Thymus (tissue), 11 donors: Measurements from ENCODE around the gene RNF17. TPM values are rescaled to one million over a fixed set of nuclear protein-coding genes. Genes with fewer than 3 reads are reported as not detected.
"Not testable (repeated sequence)": the region's sequence is repeated elsewhere in the genome, so short reads cannot be mapped to it uniquely, and the experiment has no call there.

Experiments used
- DNase-seq, 9 donors: peaks; one replicate each; pipeline ENCODE4 v3.0.0-alpha.2; 2013; ENCODE audit warnings: low spot score in 9 of 9, low read depth in 6 of 9, missing footprints in 1 of 9
- H3K27ac ChIP-seq, 2 donors: one replicate each; pipeline ENCODE4 v1.5.1; 2013; ENCODE audit warnings: control low read depth in 1 of 2, low read depth in 1 of 2, low read length in 1 of 2, mild to moderate bottlenecking in 1 of 2, moderate library complexity in 1 of 2
- H3K27me3 ChIP-seq, 2 donors: one replicate each; pipeline ENCODE4 v1.5.1; 2013; ENCODE audit warnings: low read length in 1 of 2; ENCODE audit not compliant: control insufficient read depth in 2 of 2, insufficient read depth in 1 of 2
- H3K36me3 ChIP-seq, 2 donors: one replicate each; pipeline ENCODE4 v1.5.1; 2013; ENCODE audit warnings: low read length in 1 of 2, mild to moderate bottlenecking in 1 of 2, moderate library complexity in 1 of 2; ENCODE audit not compliant: control insufficient read depth in 2 of 2, insufficient read depth in 2 of 2
- H3K4me1 ChIP-seq, 2 donors: one replicate each; pipeline ENCODE4 v1.5.1; 2013; ENCODE audit warnings: low read length in 2 of 2; ENCODE audit not compliant: control insufficient read depth in 2 of 2, insufficient read depth in 2 of 2
- H3K4me3 ChIP-seq, 2 donors: one replicate each; pipeline ENCODE4 v1.5.1; 2013; ENCODE audit warnings: low read length in 2 of 2, control low read depth in 1 of 2, mild to moderate bottlenecking in 1 of 2
- H3K9me3 ChIP-seq, 2 donors: one replicate each; pipeline ENCODE4 v1.5.1; 2013; ENCODE audit warnings: low read length in 1 of 2, mild to moderate bottlenecking in 1 of 2; ENCODE audit not compliant: control insufficient read depth in 2 of 2, insufficient read depth in 1 of 2
- WGBS: extraction: QIAGEN DNeasy Blood & Tissue Kit; methylation state at CpG from one replicate; pipeline ENCODE4 v1.1.7; 2013; 5-methylcytosine and 5-hydroxymethylcytosine counted together
- polyA plus RNA-seq: library from polyadenylated mRNA; stranded (reverse); fragments of 200-250 nt; gene quantifications from one replicate; pipeline ENCODE4 v1.2.3, GENCODE V29; 2013
- total RNA-seq: library from RNA; stranded (reverse); fragments of 120-200 nt; gene quantifications from one replicate; pipeline ENCODE4 v1.2.4, GENCODE V29; 2013
- donor health status: healthy.

Gene RNF17
- total and polyA plus RNA-seq, 2 donors: 0.05 to 0.34 TPM

DNA sequence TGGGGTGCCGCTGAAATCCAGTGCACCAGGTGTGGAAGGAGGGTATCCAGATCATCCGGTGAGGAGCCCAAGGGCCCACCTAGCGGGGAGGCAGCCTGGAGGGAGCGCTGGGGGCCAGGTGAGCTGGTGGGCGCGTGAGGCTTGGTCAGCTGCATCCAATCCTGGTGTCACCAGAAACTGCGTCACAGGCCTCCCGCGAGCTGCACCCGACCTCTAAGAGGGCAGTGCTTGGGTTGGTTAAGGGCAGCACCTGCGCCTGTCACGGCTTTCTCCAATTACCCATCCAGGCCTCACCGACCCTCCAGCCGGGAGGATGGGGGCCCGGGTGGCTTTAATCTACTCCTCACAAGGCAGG is 284 bp downstream of the RNF17 start:
- no peaks in the 10 kb centered on the region for H3K36me3 ChIP-seq
- H3K4me3 ChIP-seq: no peak overlapping the region
- DNase-seq: no peak
- no peaks in the 10 kb centered on the region for H3K4me1 ChIP-seq
- no peaks in the 10 kb centered on the region for H3K27me3 ChIP-seq
- peaks cover 1 to 3% of the 10 kb centered on the region in 2 donors for H3K9me3 ChIP-seq
- H3K27ac ChIP-seq: no peak overlapping the region
- 98% methylated on average over 15 of the region's 15 CpGs for WGBS

DNA sequence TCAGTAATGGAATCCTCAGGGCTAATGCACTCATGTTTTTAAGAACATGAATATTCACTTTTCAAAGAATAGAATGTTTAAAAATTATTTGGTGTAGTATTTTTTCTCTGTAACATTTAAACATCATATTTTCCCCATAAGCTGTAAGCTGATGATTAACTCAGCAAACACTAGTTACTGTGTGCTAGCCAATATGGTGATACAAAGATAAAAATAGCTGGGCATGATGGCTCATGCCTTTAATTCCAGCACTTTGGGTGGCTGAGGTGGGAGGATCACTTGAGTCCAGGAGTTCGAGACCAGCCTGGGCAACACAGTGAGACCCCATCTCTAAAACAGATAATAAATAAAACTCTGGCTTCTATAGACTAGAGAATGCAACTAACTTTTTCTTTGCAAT is 13.2 kb downstream of the RNF17 start:
- 94% methylated on average over 1 of the region's 1 CpG for WGBS
- no peak for DNase-seq
- Histone ChIP-seq H3K27ac (no peak overlapping the region), H3K4me1 (no peaks in the 10 kb centered on the region), H3K27me3 (no peaks in the 10 kb centered on the region), H3K9me3 (no peaks in the 10 kb centered on the region), H3K4me3 (no peak overlapping the region), H3K36me3 (no peaks in the 10 kb centered on the region)

- Histone ChIP-seq H3K27me3 (no peaks in the 10 kb centered on the region), H3K27ac (no peak overlapping the region), H3K4me3 (no peak overlapping the region), H3K36me3 (no peaks in the 10 kb centered on the region), H3K4me1 (no peaks in the 10 kb centered on the region), H3K9me3 (no peaks in the 10 kb centered on the region)
- DNase-seq: no peak
- 66% methylated on average over 1 of the region's 1 CpG for WGBS
Observed at GRCh38 chr13:24784319-24784718, 20.4 kb downstream of the RNF17 start.

- Histone ChIP-seq H3K9me3 (no peaks in the 10 kb centered on the region), H3K27ac (no peak overlapping the region), H3K4me1 (no peaks in the 10 kb centered on the region), H3K27me3 (peaks cover 0 to 2% of the 10 kb centered on the region in 2 donors), H3K36me3 (no peaks in the 10 kb centered on the region), H3K4me3 (no peak overlapping the region)
- no peak for DNase-seq
- 88% methylated on average over 3 of the region's 3 CpGs for WGBS
Observed at GRCh38 chr13:24788538-24788937, 24.6 kb downstream of the RNF17 start.

GRCh38 chr13:24802074-24802473 is 38.1 kb downstream of the RNF17 start:
- Histone ChIP-seq H3K4me1 (no peaks in the 10 kb centered on the region), H3K4me3 (no peak overlapping the region), H3K27me3 (no peaks in the 10 kb centered on the region), H3K27ac (no peak overlapping the region), H3K9me3 (no peaks in the 10 kb centered on the region), H3K36me3 (no peaks in the 10 kb centered on the region)
- WGBS: 97% methylated on average over 10 of the region's 10 CpGs
- DNase-seq: no peak

GRCh38 chr13:24821207-24821606 is 57.2 kb downstream of the RNF17 start:
- WGBS: 92% methylated on average over 2 of the region's 2 CpGs
- Histone ChIP-seq H3K9me3 (no peaks in the 10 kb centered on the region), H3K27me3 (no peaks in the 10 kb centered on the region), H3K4me1 (no peaks in the 10 kb centered on the region), H3K36me3 (no peaks in the 10 kb centered on the region), H3K27ac (no peak overlapping the region), H3K4me3 (no peak overlapping the region)
- DNase-seq: no peak

DNA sequence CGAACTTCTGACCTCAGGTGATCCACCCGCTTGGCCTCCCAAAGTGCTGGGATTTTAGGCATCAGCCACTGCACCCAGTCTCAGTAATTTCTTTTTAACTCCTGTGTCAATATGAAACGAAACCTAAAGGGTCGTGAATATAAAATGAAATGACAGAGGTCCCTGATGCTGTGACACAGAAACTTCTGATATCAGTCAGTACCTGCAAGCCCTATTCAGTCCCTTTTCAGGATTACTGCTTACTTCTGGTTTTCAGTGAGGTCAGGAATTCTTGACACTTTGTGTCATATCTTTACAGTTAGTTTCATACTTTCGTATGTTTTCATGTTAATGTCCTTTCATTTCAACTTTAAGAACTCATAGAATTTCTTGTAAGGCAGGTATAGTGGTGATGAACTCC is 58.7 kb downstream of the RNF17 start:
- 94% methylated on average over 5 of the region's 5 CpGs for WGBS
- Histone ChIP-seq H3K4me1 (no peaks in the 10 kb centered on the region), H3K9me3 (no peaks in the 10 kb centered on the region), H3K4me3 (no peak overlapping the region), H3K27ac (no peak overlapping the region), H3K36me3 (no peaks in the 10 kb centered on the region), H3K27me3 (no peaks in the 10 kb centered on the region)
- no peak for DNase-seq

DNA sequence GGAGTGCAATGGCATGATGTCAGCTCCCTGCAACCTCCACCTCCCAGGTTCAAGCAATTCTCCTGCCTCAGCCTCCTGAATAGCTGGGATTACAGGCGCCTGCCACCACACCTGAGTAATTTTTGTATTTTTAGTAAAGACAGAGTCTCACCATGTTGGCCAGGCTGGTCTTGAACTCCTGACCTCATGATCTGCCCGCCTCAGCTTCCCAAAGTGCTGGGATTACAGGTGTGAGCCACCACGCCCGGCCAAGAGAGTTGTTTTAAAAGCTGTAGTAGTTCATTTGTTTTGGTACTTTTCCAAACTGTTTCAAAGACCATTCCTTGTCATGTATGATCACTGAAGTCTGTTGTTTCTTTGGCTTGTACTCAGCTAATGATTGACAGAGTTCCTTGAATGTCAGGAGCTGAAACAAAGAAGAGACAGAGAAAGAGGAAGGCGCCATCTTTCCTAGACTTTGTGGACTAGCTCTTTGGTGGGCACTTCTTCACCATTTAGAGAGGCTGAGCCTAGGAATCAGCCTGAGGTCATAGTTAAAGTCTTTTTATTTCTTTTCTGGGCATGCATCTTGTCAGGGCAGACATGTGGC is 59.2 kb downstream of the RNF17 start:
- not testable (repeated sequence) for H3K4me1 ChIP-seq, H3K27me3 ChIP-seq, H3K4me3 ChIP-seq, H3K27ac ChIP-seq, DNase-seq, H3K36me3 ChIP-seq, H3K9me3 ChIP-seq
- WGBS: 96% methylated on average over 5 of the region's 5 CpGs

- no peaks in the 10 kb centered on the region for H3K9me3 ChIP-seq
- no peak overlapping the region for H3K27ac ChIP-seq
- H3K27me3 ChIP-seq: no peaks in the 10 kb centered on the region
- H3K4me1 ChIP-seq: no peaks in the 10 kb centered on the region
- WGBS: 95% methylated on average over 1 of the region's 1 CpG
- H3K36me3 ChIP-seq: no peaks in the 10 kb centered on the region
- DNase-seq: no peak
- no peak overlapping the region for H3K4me3 ChIP-seq
Observed at GRCh38 chr13:24827799-24828198, 63.8 kb downstream of the RNF17 start.
